Panc1 (cell line): Measurements from ENCODE around the gene NGEF. TPM values are rescaled to one million over a fixed set of nuclear protein-coding genes. Genes with fewer than 3 reads are reported as not detected.

Experiments used
- ATAC-seq: fragments of 200-7000 bp; cut with Tn5 transposase; 2 replicates; pipeline ENCODE4 v1.9.1; 2020; ENCODE audit warnings: mild to moderate bottlenecking, moderate library complexity
- BruUV-seq: library from RNA; stranded (reverse); fragments of 400-500 nt; replicated peaks from 2 replicates; lab custom pipeline; 2021; lab: Mats Ljungman, UMichigan
- CTCF ChIA-PET: fragments of 300-600 bp; sonication (Branson Sonifier 250); formaldehyde crosslinking; loops from one replicate; lab custom pipeline; 2022; ENCODE audit warnings: antibody characterized with exemption; lab: Charles Lee
- POLR2A ChIA-PET: fragments of 300-600 bp; sonication (Branson Sonifier 250); formaldehyde crosslinking; loops from one replicate; lab custom pipeline; 2022; ENCODE audit warnings: antibody characterized with exemption; lab: Charles Lee
- DNase-seq: peaks from one replicate; pipeline ENCODE4 v3.0.0-alpha.2; 2010; ENCODE audit warnings: low read depth, low spot score
- H3K27ac ChIP-seq: 2 replicates; pipeline ENCODE4 v1.5.1; 2011; ENCODE audit warnings: mild to moderate bottlenecking, low read length, inconsistent platforms
- H3K27me3 ChIP-seq: fragments of 200-500 bp; sonication (Bioruptor generic); 2 replicates; pipeline ENCODE4 v1.6.0; 2014; ENCODE audit warnings: low read length, inconsistent platforms; ENCODE audit not compliant: control insufficient read depth, insufficient read depth
- H3K36me3 ChIP-seq: fragments of 200-500 bp; sonication (Bioruptor generic); 2 replicates; pipeline ENCODE4 v1.5.1; 2014; ENCODE audit warnings: inconsistent platforms, mild to moderate bottlenecking, low read length, moderate library complexity; ENCODE audit not compliant: control insufficient read depth, insufficient read depth
- H3K4me1 ChIP-seq: 2 replicates; pipeline ENCODE4 v1.5.1; 2011; ENCODE audit warnings: inconsistent platforms, mild to moderate bottlenecking, low read length, moderate library complexity; ENCODE audit not compliant: control insufficient read depth, insufficient read depth
- H3K4me3 ChIP-seq, 2 experiments: 2 replicates each; pipeline ENCODE4 v1.5.1; 2011 to 2012; ENCODE audit warnings: low read depth in 2 of 2, low read length in 2 of 2, mild to moderate bottlenecking in 2 of 2, inconsistent platforms in 1 of 2, moderate library complexity in 1 of 2
- H3K9me3 ChIP-seq: fragments of 200-500 bp; sonication (Bioruptor generic); 2 replicates; pipeline ENCODE4 v1.5.1; 2014; ENCODE audit warnings: low read depth, mild to moderate bottlenecking, inconsistent platforms, low read length, moderate library complexity; ENCODE audit not compliant: control insufficient read depth, insufficient read depth
- CTCF ChIP-seq: fragments of 450-650 bp; IDR thresholded peaks from 2 replicates; pipeline ENCODE4 v1.5.1; 2017; ENCODE audit warnings: mild to moderate bottlenecking
- POLR2AphosphoS5 ChIP-seq: IDR thresholded peaks from 2 replicates; pipeline ENCODE4 v1.6.1; 2012; ENCODE audit warnings: mild to moderate bottlenecking, low read depth, low read length, moderate library complexity
- REST ChIP-seq, 2 experiments: IDR thresholded peaks; 2 replicates each; pipeline ENCODE4 v1.6.1; 2011 to 2012; ENCODE audit warnings: low read depth in 2 of 2, control low read depth in 1 of 2, low read length in 1 of 2, mild to moderate bottlenecking in 1 of 2, moderate library complexity in 1 of 2; ENCODE audit not compliant: insufficient read depth in 1 of 2
- SIN3A ChIP-seq: IDR thresholded peaks from 2 replicates; pipeline ENCODE4 v1.6.1; 2012; ENCODE audit warnings: low read depth, mild to moderate bottlenecking, low read length, moderate library complexity, borderline replicate concordance; ENCODE audit not compliant: insufficient read depth
- TCF7L2 ChIP-seq: IDR thresholded peaks from 2 replicates; pipeline ENCODE4 v1.6.1; 2011; ENCODE audit warnings: mild to moderate bottlenecking, low read depth, low read length, inconsistent platforms
- in situ Hi-C: cut with HindIII; loops from 2 replicates; pipeline ENCODE4 v1.10.0; 2016; ENCODE audit warnings: low sequenced_read_pairs, low pct_unique_long_range_greater_than_20kb
- intact Hi-C: fragments of 100-400 bp; cut with micrococcal nuclease; formaldehyde crosslinking; loops from one replicate; pipeline ENCODE4 v1.10.0; 2022; ENCODE audit not compliant: unreplicated experiment
- total RNA-seq: library from RNA; stranded (reverse); gene quantifications from one replicate; pipeline ENCODE4 v1.2.1, GENCODE V29; 2021; ENCODE audit not compliant: unreplicated experiment

The NGEF gene
- total RNA-seq, 1 experiment from 2014 or later: 17.8 TPM

- H3K9me3 ChIP-seq: no peaks in the 10 kb centered on the region
- intact Hi-C loops (loop anchor here (5.0 kb wide), 1 partner anchor 270 kb away; the partner anchor contains the start of gene ATG16L1), in situ Hi-C loops (no loop called here)
- H3K27ac ChIP-seq: peak overlapping the region; percentile 60
- no peaks in the 10 kb centered on the region for H3K36me3 ChIP-seq
- peaks cover 58% of the 10 kb centered on the region for H3K4me1 ChIP-seq
- H3K27me3 ChIP-seq: no peaks in the 10 kb centered on the region
- ATAC-seq: no peak
- TF ChIP-seq CTCF: peak; percentile 64
- TF ChIP-seq POLR2AphosphoS5: no peak
- ChIA-PET POLR2A (no interaction called here), CTCF (interaction anchor here (1.2 kb wide), 1 partner anchor 47 kb away, joined by 4 read pairs; no protein-coding TSS in a partner anchor)
- no TSS peak for BruUV-seq
- H3K4me3 ChIP-seq: no peak overlapping the region
- DNase-seq: no peak
These were observed 31.2 kb downstream of the NGEF start for GRCh38 chr2:232981767-232982360.

- no peak for DNase-seq
These were observed 31.7 kb downstream of the NGEF start for GRCh38 chr2:232981356-232981755.

More at GRCh38 chr2:232981356-232981755, 31.7 kb downstream of the NGEF start:
- BruUV-seq: no TSS peak
- no peak for ATAC-seq
- CTCF ChIA-PET: interaction anchor here (0.6 to 1.2 kb wide), 2 partner anchors 48 to 79 kb away, joined by 3 to 4 read pairs; no protein-coding TSS in a partner anchor
- Histone ChIP-seq H3K36me3 (no peaks in the 10 kb centered on the region), H3K27me3 (no peaks in the 10 kb centered on the region), H3K4me3 (no peak overlapping the region), H3K4me1 (peaks cover 58% of the 10 kb centered on the region), H3K27ac (peak overlapping the region; percentile 60), H3K9me3 (no peaks in the 10 kb centered on the region)
- intact Hi-C loops: loop anchor here (5.0 kb wide), 1 partner anchor 271 kb away; the partner anchor contains the start of gene ATG16L1
- TF ChIP-seq TCF7L2 (no peak), CTCF (no peak), POLR2AphosphoS5 (no peak), REST (IDR thresholded peaks at IDR 0.05; ENCODE audit: insufficient read depth in 1 of 2, low read depth in 2 of 2, low read length in 1 of 2) (no peak), SIN3A (no peak)
- in situ Hi-C loops: no loop called here
- POLR2A ChIA-PET: no interaction called here
